Endothelial cell of umbilical vein (primary cell): Measurements from ENCODE around the gene NCOA3. TPM values are rescaled to one million over a fixed set of nuclear protein-coding genes. Genes with fewer than 3 reads are reported as not detected.
"Not testable (repeated sequence)": the region's sequence is repeated elsewhere in the genome, so short reads cannot be mapped to it uniquely, and the experiment has no call there.

ENCODE experiments used
- BruUV-seq: library from RNA; stranded (reverse); fragments of 400-500 nt; replicated peaks from 2 replicates; lab custom pipeline; 2021; lab: Mats Ljungman, UMichigan
- CTCF ChIA-PET: fragments of 300-600, 350-600 bp; sonication (Branson Sonifier 250); formaldehyde crosslinking; loops from one replicate; lab custom pipeline; 2021; ENCODE audit warnings: antibody characterized with exemption, inconsistent platforms; lab: Charles Lee
- POLR2A ChIA-PET: fragments of 300-600, 350-600 bp; sonication (Branson Sonifier 250); formaldehyde crosslinking; loops from one replicate; lab custom pipeline; 2021; ENCODE audit warnings: antibody characterized with exemption, inconsistent platforms; lab: Charles Lee
- DNase-seq: peaks from one replicate; pipeline ENCODE4 v3.0.0-alpha.2; 2011; ENCODE audit warnings: low read depth, low spot score
- FAIRE-seq: peaks from 2 replicates; lab custom pipeline; 2011; peaks lifted over from hg19 to GRCh38; lab: Jason Lieb, UNC
- H2AFZ ChIP-seq: 2 replicates; pipeline ENCODE4 v1.6.0; 2012; ENCODE audit warnings: low read depth, low read length, control low read depth, inconsistent platforms
- H3K27ac ChIP-seq: 2 replicates; pipeline ENCODE4 v1.5.1; 2011; ENCODE audit warnings: low read depth, mild to moderate bottlenecking, control low read depth, low read length, moderate library complexity; ENCODE audit not compliant: insufficient read depth
- H3K27me3 ChIP-seq, 2 experiments: 2 replicates each; pipeline versions ENCODE4 v1.6.0 to v1.6.1; 2011; ENCODE audit warnings: low read length in 2 of 2, mixed read lengths in 1 of 2; ENCODE audit not compliant: control insufficient read depth in 2 of 2, insufficient read depth in 2 of 2
- H3K36me3 ChIP-seq, 2 experiments: 2 replicates in 1 of 2; 3 replicates in 1 of 2; pipeline ENCODE4 v1.5.1; 2011; ENCODE audit warnings: low read length in 2 of 2, mild to moderate bottlenecking in 1 of 2, moderate library complexity in 1 of 2; ENCODE audit not compliant: control insufficient read depth in 2 of 2, insufficient read depth in 2 of 2; ENCODE audit errors: extremely low read depth in 1 of 2
- H3K4me1 ChIP-seq: 3 replicates; pipeline ENCODE4 v1.5.1; 2011; ENCODE audit warnings: mild to moderate bottlenecking, low read length; ENCODE audit not compliant: control insufficient read depth, insufficient read depth; ENCODE audit errors: extremely low read depth
- H3K4me2 ChIP-seq: 2 replicates; pipeline ENCODE4 v1.6.1; 2011; ENCODE audit warnings: low read length, control low read depth, mixed read lengths; ENCODE audit not compliant: insufficient read depth
- H3K4me3 ChIP-seq, 3 experiments: fragments of 200-600 bp in 1 of 3; sonication (generic), shearing (Covaris generic) in 1 of 3; replicated peaks in 1 of 3; 2 replicates each; pipeline ENCODE4 v1.5.1; 2011 to 2016; ENCODE audit warnings: control low read depth in 3 of 3, low read length in 3 of 3, mild to moderate bottlenecking in 2 of 3, inconsistent platforms in 1 of 3, low read depth in 1 of 3, moderate library complexity in 1 of 3; ENCODE audit not compliant: insufficient read depth in 1 of 3
- H3K79me2 ChIP-seq: 2 replicates; pipeline ENCODE4 v1.6.0; 2012; ENCODE audit warnings: low read length, inconsistent platforms; ENCODE audit not compliant: control insufficient read depth, insufficient read depth
- H3K9ac ChIP-seq: replicated peaks from 2 replicates; pipeline ENCODE3; 2011; ENCODE audit warnings: low read length, control low read depth; ENCODE audit not compliant: insufficient read depth; ENCODE audit errors: extremely low read depth
- H3K9me1 ChIP-seq: replicated peaks from 3 replicates; pipeline ENCODE4 v1.6.0; 2011; ENCODE audit warnings: mild to moderate bottlenecking, low read length; ENCODE audit not compliant: control insufficient read depth, insufficient read depth; ENCODE audit errors: extremely low read depth
- H3K9me3 ChIP-seq: replicated peaks from 2 replicates; pipeline ENCODE4 v1.5.1; 2012; ENCODE audit warnings: low read length, inconsistent platforms; ENCODE audit not compliant: control insufficient read depth, insufficient read depth
- H4K20me1 ChIP-seq: replicated peaks from 2 replicates; pipeline ENCODE3; 2011; ENCODE audit warnings: mild to moderate bottlenecking, low read length; ENCODE audit not compliant: control insufficient read depth, insufficient read depth; ENCODE audit errors: extremely low read depth
- EZH2 ChIP-seq: IDR thresholded peaks from 2 replicates; pipeline ENCODE4 v1.6.1; 2012; ENCODE audit warnings: borderline replicate concordance, low read depth, mild to moderate bottlenecking, moderate library complexity, low read length, inconsistent platforms; ENCODE audit not compliant: severe bottlenecking
- FOS ChIP-seq: IDR thresholded peaks from 2 replicates; pipeline ENCODE4 v1.6.1; 2011; ENCODE audit warnings: mild to moderate bottlenecking, low read length, moderate library complexity, borderline replicate concordance; ENCODE audit not compliant: insufficient read depth
- JUN ChIP-seq: IDR thresholded peaks from 2 replicates; pipeline ENCODE4 v1.6.1; 2011; ENCODE audit warnings: borderline replicate concordance, low read depth; ENCODE audit not compliant: insufficient read length, insufficient read depth
- MAX ChIP-seq: IDR thresholded peaks from 2 replicates; pipeline ENCODE4 v1.6.1; 2011; ENCODE audit not compliant: insufficient read depth, insufficient read length
- MYC ChIP-seq: IDR thresholded peaks from one replicate; pipeline ENCODE4 v1.6.1; 2011; ENCODE audit warnings: mild to moderate bottlenecking, low read depth, low read length
- POLR2AphosphoS5 ChIP-seq: IDR thresholded peaks from 2 replicates; pipeline ENCODE4 v1.6.1; 2012; ENCODE audit warnings: low read depth, mild to moderate bottlenecking, control low read depth, low read length, moderate library complexity; ENCODE audit not compliant: insufficient read depth
- dilution Hi-C: fragments of 300-500 bp; cut with MboI; formaldehyde crosslinking; loops from one replicate; pipeline ENCODE4 v1.15.0; 2019; ENCODE audit warnings: low sequenced_read_pairs; ENCODE audit not compliant: extremely low pct_ligation_motif_present
- intact Hi-C: fragments of 100-400 bp; cut with micrococcal nuclease; formaldehyde crosslinking; loops from one replicate; pipeline ENCODE4 v1.10.0; 2022
- polyA plus RNA-seq, 4 experiments: library from polyadenylated mRNA; depleted of rRNA in 3 of 4; stranded (reverse) in 3 of 4; unstranded in 1 of 4; fragments of >200 nt; gene quantifications; 2 replicates each; pipeline versions ENCODE4 v1.2.1 to v1.2.3, GENCODE V29; 2011 to 2012; ENCODE audit warnings: missing spikeins in 1 of 4
- total RNA-seq: library from RNA; stranded (reverse); gene quantifications from 2 replicates; pipeline ENCODE4 v1.2.3, GENCODE V29; 2021

NCOA3 gene
- total and polyA plus RNA-seq, 2 donors (not counting 3 experiments of a cell fraction or from before 2014, with no cell fraction given): 12.0 to 35.6 TPM

- no peaks in the 10 kb centered on the region for H3K9me3 ChIP-seq
- no peak overlapping the region for H3K27ac ChIP-seq
- TF ChIP-seq EZH2 (no peak), POLR2AphosphoS5 (no peak), MAX (no peak), MYC (no peak), JUN (no peak), FOS (no peak)
- no peaks in the 10 kb centered on the region for H4K20me1 ChIP-seq
- H3K9ac ChIP-seq: no peak overlapping the region
- no peak overlapping the region for H2AFZ ChIP-seq
- DNase-seq (no peak), FAIRE-seq (no peak)
- peaks cover 19% of the 10 kb centered on the region for H3K4me1 ChIP-seq
- CTCF ChIA-PET: no interaction called here
- H3K36me3 ChIP-seq: no peaks in the 10 kb centered on the region
- H3K4me2 ChIP-seq: no peak overlapping the region
- no peak overlapping the region for H3K4me3 ChIP-seq
- BruUV-seq: no TSS peak
- no peaks in the 10 kb centered on the region for H3K9me1 ChIP-seq
- POLR2A ChIA-PET: no interaction called here
- no peaks in the 10 kb centered on the region for H3K27me3 ChIP-seq
- dilution Hi-C loops (no loop called here), intact Hi-C loops (no loop called here)
- H3K79me2 ChIP-seq: peaks cover 21% of the 10 kb centered on the region
These were observed 2.6 kb upstream of the NCOA3 start for GRCh38 chr20:47499053-47499452.

- POLR2A ChIA-PET, BruUV-seq, DNase-seq: not testable (repeated sequence)
These were observed 1.6 kb upstream of the NCOA3 start for GRCh38 chr20:47500082-47500481.

More at GRCh38 chr20:47500082-47500481, 1.6 kb upstream of the NCOA3 start:
- H4K20me1 ChIP-seq, H3K9ac ChIP-seq, dilution Hi-C loops, H3K9me1 ChIP-seq, H3K4me2 ChIP-seq, H2AFZ ChIP-seq, FAIRE-seq, H3K9me3 ChIP-seq, H3K36me3 ChIP-seq, H3K4me3 ChIP-seq, H3K27ac ChIP-seq, H3K27me3 ChIP-seq: not testable (repeated sequence)
- intact Hi-C loops: loop anchor here (2.0 to 5.0 kb wide), 4 partner anchors 35 to 295 kb away; no protein-coding TSS in a partner anchor
- CTCF ChIA-PET: interaction anchor here (1.9 to 5.4 kb wide), 2 partner anchors 121 to 747 kb away, joined by 5 to 65 read pairs; no protein-coding TSS in a partner anchor
- peaks cover 28% of the 10 kb centered on the region for H3K79me2 ChIP-seq
- peaks cover 19% of the 10 kb centered on the region for H3K4me1 ChIP-seq
